Measurements from ENCODE around the gene EPN1. TPM values are rescaled to one million over a fixed set of nuclear protein-coding genes. Genes with fewer than 3 reads are reported as not detected.
"Not testable (repeated sequence)": the region's sequence is repeated elsewhere in the genome, so short reads cannot be mapped to it uniquely, and the experiment has no call there.

EPN1 gene
- total and polyA plus RNA-seq, 8 donors, result 38.4 to 102 (median 80.9) TPM

DNA sequence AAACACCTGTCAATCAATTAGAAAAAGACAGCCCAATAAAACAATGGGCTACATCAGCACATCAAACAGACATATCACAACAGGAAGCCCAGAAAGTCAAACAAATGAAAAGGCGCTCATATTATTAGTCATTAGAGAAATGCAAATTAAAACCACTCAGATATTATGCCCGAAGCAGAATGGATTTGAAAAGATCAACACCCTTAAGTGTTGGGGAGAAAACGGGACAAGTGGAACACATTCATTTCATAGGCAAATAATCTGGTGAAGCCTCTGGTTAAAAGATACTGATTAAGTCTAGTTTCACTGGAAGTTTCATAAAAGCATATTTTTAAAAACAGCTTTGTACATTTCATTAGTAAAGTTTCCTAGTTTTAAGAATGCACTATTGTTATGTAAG lies 45.8 kb downstream of the EPN1 start:
- H3K4me1 ChIP-seq, result no peaks in the 10 kb centered on the region
- DNase-seq (no peak), FAIRE-seq (no peak), ATAC-seq (no peak)
- no peaks in the 10 kb centered on the region for H3K36me3 ChIP-seq
- no peak for TF ChIP-seq CTCF (IDR thresholded peaks at IDR 0.05)
- no peaks in the 10 kb centered on the region for H3K9me3 ChIP-seq
- intact Hi-C loops (cut with DNase I), result no loop called here
- H3K27me3 ChIP-seq, result peaks cover 0 to 3% (median 0%) of the 10 kb centered on the region in 4 donors
- 67 to 81% methylated on average over 3 of the region's 3 CpGs for WGBS, 2 donors
- no peak overlapping the region for H3K27ac ChIP-seq
- H3K4me3 ChIP-seq, result no peak overlapping the region

- Histone ChIP-seq H3K9me3 (no peaks in the 10 kb centered on the region), H3K27ac (no peak overlapping the region), H3K4me1 (no peaks in the 10 kb centered on the region), H3K36me3 (no peaks in the 10 kb centered on the region), H3K4me3 (no peak overlapping the region), H3K27me3 (peaks cover 0 to 3% (median 0%) of the 10 kb centered on the region in 4 donors)
- DNase-seq (no peak), ATAC-seq (no peak), FAIRE-seq (no peak)
- no peak for TF ChIP-seq CTCF (IDR thresholded peaks at IDR 0.05)
- intact Hi-C loops (cut with DNase I), result no loop called here
- 83 to 91% methylated on average over 8 of the region's 8 CpGs for WGBS, 2 donors
Measured at GRCh38 chr19:55723491-55723890, 48.5 kb downstream of the EPN1 start.

GRCh38 chr19:55730378-55730777 lies 55.4 kb downstream of the EPN1 start:
- ATAC-seq; H3K4me3 ChIP-seq; DNase-seq; H3K36me3 ChIP-seq; intact Hi-C loops (cut with DNase I); H3K4me1 ChIP-seq; H3K27ac ChIP-seq; FAIRE-seq; H3K9me3 ChIP-seq; H3K27me3 ChIP-seq: not testable (repeated sequence)
- WGBS, 2 donors, result 67 to 68% methylated on average over 2 of the region's 2 CpGs

- ATAC-seq, result no peak
- no peaks in the 10 kb centered on the region for H3K4me1 ChIP-seq
- intact Hi-C loops (cut with DNase I), result no loop called here
- WGBS, 2 donors, result 83 to 86% methylated on average over 3 of the region's 3 CpGs
- H3K27me3 ChIP-seq, result no peaks in the 10 kb centered on the region
- H3K36me3 ChIP-seq, result no peaks in the 10 kb centered on the region
- FAIRE-seq, result no peak
- DNase-seq, result no peak
- no peak for TF ChIP-seq CTCF (IDR thresholded peaks at IDR 0.05)
- H3K4me3 ChIP-seq, result no peak within 1 kb of the TSS
- H3K9me3 ChIP-seq, result no peaks in the 10 kb centered on the region
- no peak within 1 kb of the TSS for H3K27ac ChIP-seq
Measured at GRCh38 chr19:55738302-55738701, 63.3 kb downstream of the EPN1 start, which contains the start of gene NLRP9. Gene NLRP9 (minus strand): TSS chr19:55738402. CDS start chr19:55738374, 28 bp downstream.

DNA sequence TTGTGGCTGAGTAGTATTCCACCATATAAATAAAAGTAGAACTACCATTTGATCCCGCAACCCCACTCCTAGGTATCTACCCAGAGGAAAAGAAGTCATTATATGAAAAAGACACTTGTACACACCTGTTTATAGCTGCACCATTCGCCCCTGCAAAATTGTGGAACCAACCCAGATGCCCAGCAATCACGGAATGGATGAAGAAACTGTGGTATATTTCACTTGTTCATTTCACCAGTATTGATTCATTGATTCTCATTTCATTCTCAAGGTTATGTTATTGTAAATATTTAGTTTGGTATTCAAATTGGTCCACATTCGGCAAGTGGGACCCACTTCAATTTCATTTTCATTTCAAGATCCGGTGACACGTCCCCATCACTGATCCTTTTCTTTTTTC lies 75.7 kb downstream of the EPN1 start:
- 71 to 72% methylated on average over 6 of the region's 6 CpGs for WGBS, 2 donors
- H3K27me3 ChIP-seq, result no peaks in the 10 kb centered on the region
- no peak overlapping the region for H3K4me3 ChIP-seq
- FAIRE-seq, result no peak
- H3K36me3 ChIP-seq, result no peaks in the 10 kb centered on the region
- no peak for DNase-seq
- intact Hi-C loops (cut with DNase I), result no loop called here
- no peaks in the 10 kb centered on the region for H3K9me3 ChIP-seq
- H3K4me1 ChIP-seq, result peaks cover 8 to 13% (median 9%) of the 10 kb centered on the region in 3 donors
- no peak for ATAC-seq
- H3K27ac ChIP-seq, result no peak overlapping the region
- no peak for TF ChIP-seq CTCF (IDR thresholded peaks at IDR 0.05)

Measured in pancreas (tissue), 10 donors.